ENCODE measurements around the gene FGF12. TPM values are rescaled to one million over a fixed set of nuclear protein-coding genes. Genes with fewer than 3 reads are reported as not detected.

The FGF12 gene
- total and polyA plus RNA-seq, 2 experiments from 2014 or later = 6.0 to 14.3 TPM

GRCh38 chr3:192577811-192578210 is 149.5 kb downstream of the FGF12 start (continued):
- TF ChIP-seq ZNF462 (CRISPR knock-in tag; IDR thresholded peaks at IDR 0.05) = no peak

- no peaks in the 10 kb centered on the region for H3K4me1 Mint-ChIP-seq
- no peak overlapping the region for H3K4me2 ChIP-seq
- no peak for TF ChIP-seq JUNB (IDR thresholded peaks at IDR 0.05; ENCODE audit: unreplicated experiment)
- TF ChIP-seq CREB1 (CRISPR knock-in tag; IDR thresholded peaks at IDR 0.05; ENCODE audit: low read depth) = no peak
- no peak for TF ChIP-seq ETS1 (IDR thresholded peaks at IDR 0.05)
- TF ChIP-seq CTCF (conservative IDR thresholded peaks at IDR 0.05; ENCODE audit: low read depth in 2 of 2) = no peak
- TF ChIP-seq ZNF331 (CRISPR knock-in tag; IDR thresholded peaks at IDR 0.05; ENCODE audit: low read depth) = no peak
- no peak for TF ChIP-seq EZH2phosphoT487 (IDR thresholded peaks at IDR 0.05; ENCODE audit: unreplicated experiment)
- TF ChIP-seq ZNF462 (CRISPR knock-in tag; IDR thresholded peaks at IDR 0.05) = no peak
Observed at GRCh38 chr3:192577271-192577670, 150.1 kb downstream of the FGF12 start.

More at GRCh38 chr3:192577271-192577670, 150.1 kb downstream of the FGF12 start:
- ATAC-seq = no peak
- Histone ChIP-seq H2AFZ (no peak overlapping the region), H3K4me1 (ENCODE audit: insufficient read depth) (no peaks in the 10 kb centered on the region), H3K9me2 (ENCODE audit: insufficient read depth) (no peaks in the 10 kb centered on the region), H3K27ac (ENCODE audit: low read depth) (no peak overlapping the region), H3F3A (replicated peaks; ENCODE audit: low read depth) (no peaks in the 10 kb centered on the region), H3K27me3 (ENCODE audit: insufficient read depth) (no peaks in the 10 kb centered on the region), H4K20me1 (replicated peaks; ENCODE audit: insufficient read depth) (no peaks in the 10 kb centered on the region), H3K36me3 (ENCODE audit: insufficient read depth) (no peaks in the 10 kb centered on the region), H3K4me3 (no peak overlapping the region), H3K79me2 (replicated peaks; ENCODE audit: insufficient read depth) (no peaks in the 10 kb centered on the region)
- H3K9me3 Mint-ChIP-seq = no peaks in the 10 kb centered on the region; the same call in 1 of the 3 replicates
- no peak overlapping the region for H3K27ac Mint-ChIP-seq
- no peak for DNase-seq (ENCODE audit: low spot score)
- H3K36me3 Mint-ChIP-seq (ENCODE audit: low read depth) = no peaks in the 10 kb centered on the region; the same call in 2 of the 3 replicates
- H3K27me3 Mint-ChIP-seq (ENCODE audit: insufficient read depth, low read depth, poor library complexity) = peaks cover 2% of the 10 kb centered on the region
- H3K4me3 Mint-ChIP-seq = no peak overlapping the region
